Suprapubic skin (tissue), 4 donors: ENCODE data around the gene GNA12. TPM values are rescaled to one million over a fixed set of nuclear protein-coding genes. Genes with fewer than 3 reads are reported as not detected.

Experiments used
- DNase-seq, 2 donors: peaks; one replicate each; pipeline ENCODE4 v3.0.0-alpha.2; 2019; ENCODE audit warnings: low spot score in 2 of 2
- H3K27ac ChIP-seq: fragments of 200-600 bp; sonication (generic); one replicate; pipeline ENCODE4 v1.5.1; 2019
- H3K27me3 ChIP-seq: fragments of 200-600 bp; sonication (generic); one replicate; pipeline ENCODE4 v1.5.1; 2019
- H3K36me3 ChIP-seq: fragments of 200-600 bp; sonication (generic); one replicate; pipeline ENCODE4 v1.5.1; 2019
- H3K4me1 ChIP-seq: fragments of 200-600 bp; sonication (generic); one replicate; pipeline ENCODE4 v1.5.1; 2019
- H3K4me3 ChIP-seq: fragments of 200-600 bp; sonication (generic); one replicate; pipeline ENCODE4 v1.5.1; 2019; ENCODE audit warnings: mild to moderate bottlenecking
- H3K9me3 ChIP-seq: fragments of 200-600 bp; sonication (generic); one replicate; pipeline ENCODE4 v1.5.1; 2019
- CTCF ChIP-seq, 2 donors: fragments of 200-600 bp in 1 of 2; fragments of 450-650 bp in 1 of 2; sonication (generic) in 1 of 2; IDR thresholded peaks; one replicate each; pipeline ENCODE4 v1.5.1; 2016 to 2019; ENCODE audit warnings: antibody characterized with exemption in 2 of 2, mild to moderate bottlenecking in 1 of 2, moderate library complexity in 1 of 2
- EP300 ChIP-seq: sonication (generic); formaldehyde crosslinking; IDR thresholded peaks from one replicate; pipeline ENCODE4 v1.6.1; 2017; ENCODE audit warnings: antibody characterized with exemption
- POLR2A ChIP-seq, 2 donors: fragments of 450-650 bp; IDR thresholded peaks; one replicate each; pipeline ENCODE4 v1.6.1; 2017; ENCODE audit warnings: antibody characterized with exemption in 2 of 2, mild to moderate bottlenecking in 2 of 2, moderate library complexity in 2 of 2
- POLR2AphosphoS5 ChIP-seq, 3 donors: sonication (generic); formaldehyde crosslinking; IDR thresholded peaks; one replicate each; pipeline ENCODE4 v1.6.1; 2017; ENCODE audit warnings: antibody characterized with exemption in 3 of 3
- WGBS: methylation state at CpG from one replicate; pipeline ENCODE4 v1.1.5; 2018; 5-methylcytosine and 5-hydroxymethylcytosine counted together
- total RNA-seq, 4 donors: library from RNA; depleted of rRNA; stranded (reverse); fragments of >200 nt; gene quantifications; one replicate each; pipeline ENCODE4 v1.1.0, GENCODE V29; 2016

Gene GNA12
- total RNA-seq, 4 donors from 2014 or later = 9.7 to 15.0 (median 13.3) TPM

GRCh38 chr7:2807845-2808772 is 36.0 kb downstream of the GNA12 start:
- H3K27me3 ChIP-seq = no peaks in the 10 kb centered on the region
- H3K4me3 ChIP-seq = no peak overlapping the region
- WGBS = 81% methylated on average over 20 of the region's 21 CpGs
- H3K4me1 ChIP-seq = peaks cover 16% of the 10 kb centered on the region
- DNase-seq = no peak
- no peaks in the 10 kb centered on the region for H3K36me3 ChIP-seq
- TF ChIP-seq CTCF (IDR thresholded peaks at IDR 0.05) = no peak
- TF ChIP-seq POLR2AphosphoS5 (IDR thresholded peaks at IDR 0.05) = no peak
- TF ChIP-seq POLR2A (IDR thresholded peaks at IDR 0.05) = no peak
- TF ChIP-seq EP300 = no peak
- H3K27ac ChIP-seq = no peak overlapping the region
- H3K9me3 ChIP-seq = no peaks in the 10 kb centered on the region

GRCh38 chr7:2807460-2807844 is 36.7 kb downstream of the GNA12 start:
- Histone ChIP-seq H3K4me1 (peaks cover 23% of the 10 kb centered on the region), H3K36me3 (no peaks in the 10 kb centered on the region), H3K9me3 (no peaks in the 10 kb centered on the region), H3K27ac (no peak overlapping the region), H3K4me3 (no peak overlapping the region), H3K27me3 (no peaks in the 10 kb centered on the region)
- DNase-seq = no peak
- 80% methylated on average over 5 of the region's 5 CpGs for WGBS
- TF ChIP-seq EP300 = no peak
- no peak for TF ChIP-seq POLR2AphosphoS5 (IDR thresholded peaks at IDR 0.05)
- TF ChIP-seq POLR2A (IDR thresholded peaks at IDR 0.05) = no peak
- no peak for TF ChIP-seq CTCF (IDR thresholded peaks at IDR 0.05)

GRCh38 chr7:2806571-2806970 is 37.5 kb downstream of the GNA12 start:
- H3K27ac ChIP-seq = no peak overlapping the region
- no peak for DNase-seq
- no peak overlapping the region for H3K4me3 ChIP-seq
- H3K36me3 ChIP-seq = no peaks in the 10 kb centered on the region
- H3K9me3 ChIP-seq = no peaks in the 10 kb centered on the region
- H3K4me1 ChIP-seq = peaks cover 31% of the 10 kb centered on the region
- no peak for TF ChIP-seq EP300
- no peak for TF ChIP-seq POLR2AphosphoS5 (IDR thresholded peaks at IDR 0.05)
- TF ChIP-seq CTCF (IDR thresholded peaks at IDR 0.05) = no peak
- TF ChIP-seq POLR2A (IDR thresholded peaks at IDR 0.05) = no peak
- no peaks in the 10 kb centered on the region for H3K27me3 ChIP-seq
- 97% methylated on average over 5 of the region's 5 CpGs for WGBS

GRCh38 chr7:2805213-2805944 is 38.7 kb downstream of the GNA12 start:
- DNase-seq = no peak
- no peaks in the 10 kb centered on the region for H3K27me3 ChIP-seq
- no peaks in the 10 kb centered on the region for H3K36me3 ChIP-seq
- TF ChIP-seq POLR2A (IDR thresholded peaks at IDR 0.05) (no peak), CTCF (IDR thresholded peaks at IDR 0.05) (no peak), POLR2AphosphoS5 (IDR thresholded peaks at IDR 0.05) (no peak), EP300 (no peak)
- 93% methylated on average over 18 of the region's 18 CpGs for WGBS
- no peak overlapping the region for H3K27ac ChIP-seq
- peaks cover 28% of the 10 kb centered on the region for H3K4me1 ChIP-seq
- H3K9me3 ChIP-seq = no peaks in the 10 kb centered on the region
- no peak overlapping the region for H3K4me3 ChIP-seq

GRCh38 chr7:2804227-2804763 is 39.8 kb downstream of the GNA12 start:
- DNase-seq = no peak
- peaks cover 28% of the 10 kb centered on the region for H3K4me1 ChIP-seq
- no peaks in the 10 kb centered on the region for H3K9me3 ChIP-seq
- WGBS = 96% methylated on average over 6 of the region's 6 CpGs
- TF ChIP-seq EP300 (no peak), POLR2A (IDR thresholded peaks at IDR 0.05) (no peak), POLR2AphosphoS5 (IDR thresholded peaks at IDR 0.05) (no peak), CTCF (IDR thresholded peaks at IDR 0.05) (no peak)
- no peaks in the 10 kb centered on the region for H3K36me3 ChIP-seq
- no peak overlapping the region for H3K27ac ChIP-seq
- H3K27me3 ChIP-seq = no peaks in the 10 kb centered on the region
- H3K4me3 ChIP-seq = no peak overlapping the region
